Muscle of leg (tissue), 11 donors: ENCODE results near the gene RPS4Y2. TPM values are rescaled to one million over a fixed set of nuclear protein-coding genes. Genes with fewer than 3 reads are reported as not detected.

ENCODE experiments used
- DNase-seq: peaks from one replicate; pipeline ENCODE4 v3.0.0; 2013
- H3K27ac ChIP-seq: one replicate; pipeline ENCODE4 v1.5.1; 2013; ENCODE audit warnings: mild to moderate bottlenecking, low read length, control low read depth
- H3K27me3 ChIP-seq: one replicate; pipeline ENCODE4 v1.6.1; 2013; ENCODE audit warnings: low read length; ENCODE audit not compliant: control insufficient read depth, insufficient read depth
- H3K36me3 ChIP-seq: one replicate; pipeline ENCODE4 v1.6.1; 2013; ENCODE audit warnings: low read length; ENCODE audit not compliant: control insufficient read depth, insufficient read depth
- H3K4me1 ChIP-seq: one replicate; pipeline ENCODE4 v1.6.1; 2013; ENCODE audit warnings: low read length; ENCODE audit not compliant: control insufficient read depth, insufficient read depth
- H3K4me3 ChIP-seq: one replicate; pipeline ENCODE4 v1.5.1; 2013; ENCODE audit warnings: low read length, control low read depth
- H3K9me3 ChIP-seq: replicated peaks from 2 replicates; pipeline ENCODE4 v1.6.1; 2013; ENCODE audit warnings: low read depth, low read length; ENCODE audit not compliant: control insufficient read depth
- WGBS: methylation state at CpG from one replicate; pipeline ENCODE4 v1.1.5; 2013; ENCODE audit warnings: missing lambda C conversion rate; ENCODE audit not compliant: insufficient coverage; 5-methylcytosine and 5-hydroxymethylcytosine counted together
- polyA plus RNA-seq, 8 donors: library from polyadenylated mRNA; unstranded; fragments of 120-200 nt; gene quantifications; one replicate each; pipeline versions ENCODE4 v1.2.1 to v1.2.3, GENCODE V29; 2013; ENCODE audit warnings: inconsistent platforms in 1 of 8, low replicate concordance in 1 of 8; ENCODE audit not compliant: insufficient read length in 8 of 8, insufficient read depth in 1 of 8
- total RNA-seq: library from RNA; stranded (reverse); fragments of 120-200 nt; gene quantifications from one replicate; pipeline ENCODE4 v1.2.4, GENCODE V29; 2013

Gene RPS4Y2
- total and polyA plus RNA-seq, 9 donors = 0.21 to 0.22 TPM; not detected in 7

- no peak overlapping the region for H3K4me3 ChIP-seq
- H3K9me3 ChIP-seq = no peaks in the 10 kb centered on the region
- no peak for DNase-seq
- WGBS = no CpG with 5 or more reads among the region's 1 CpG
- no peak overlapping the region for H3K27ac ChIP-seq
- no peaks in the 10 kb centered on the region for H3K27me3 ChIP-seq
- no peaks in the 10 kb centered on the region for H3K4me1 ChIP-seq
- no peaks in the 10 kb centered on the region for H3K36me3 ChIP-seq
These were observed 58.9 kb downstream of the RPS4Y2 start for GRCh38 chrY:20814794-20815193.

DNA sequence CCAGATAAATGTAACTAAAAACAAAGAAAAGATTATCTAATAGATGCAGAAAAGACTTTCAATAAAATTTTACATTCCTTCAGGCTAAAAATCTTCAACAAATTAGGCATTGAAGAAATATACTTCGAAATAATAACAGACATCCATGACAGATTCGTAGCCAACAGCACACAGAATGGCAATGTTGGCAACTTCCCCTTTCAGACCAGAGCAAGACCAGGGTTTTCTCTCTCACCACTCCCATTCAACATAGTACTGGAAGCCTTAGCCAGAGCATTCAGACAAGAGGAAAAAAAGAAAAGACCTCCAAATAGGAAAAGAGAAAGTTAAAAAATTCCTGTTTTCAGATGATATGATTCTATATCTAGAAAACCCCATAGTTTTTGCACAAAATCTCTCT, 61.2 kb downstream of the RPS4Y2 start:
- Histone ChIP-seq H3K4me3 (no peak overlapping the region), H3K36me3 (no peaks in the 10 kb centered on the region), H3K4me1 (no peaks in the 10 kb centered on the region), H3K27me3 (no peaks in the 10 kb centered on the region), H3K9me3 (no peaks in the 10 kb centered on the region), H3K27ac (no peak overlapping the region)
- DNase-seq = no peak
- WGBS = no CpG with 5 or more reads among the region's 2 CpGs

Other genes starting within 250 kb of the RPS4Y2 start
- gene EIF1AY, start 180.3 kb upstream of the RPS4Y2 start, total RNA-seq = not detected
- gene EIF1AY, start 180.3 kb upstream of the RPS4Y2 start, polyA plus RNA-seq = 100 to 1,000 TPM in 2 of 8 donors, 10 to 100 TPM in 6; 61.2 to 116 (median 77.6) TPM